Caco-2 (cell line): ENCODE measurements around the gene LMTK3. TPM values are rescaled to one million over a fixed set of nuclear protein-coding genes. Genes with fewer than 3 reads are reported as not detected.
A peak's percentile ranks its signal among the peaks of the same experiment; 100 is the strongest.

ENCODE experiments used
- BruUV-seq: library from RNA; stranded (reverse); fragments of 400-500 nt; replicated peaks from 2 replicates; lab custom pipeline; 2021; lab: Mats Ljungman, UMichigan
- CTCF ChIA-PET: fragments of 300-600 bp; sonication (Branson Sonifier 250); formaldehyde crosslinking; loops from one replicate; lab custom pipeline; 2022; ENCODE audit warnings: antibody characterized with exemption; lab: Charles Lee
- POLR2A ChIA-PET: fragments of 300-600 bp; sonication (Branson Sonifier 250); formaldehyde crosslinking; loops from one replicate; lab custom pipeline; 2022; ENCODE audit warnings: antibody characterized with exemption; lab: Charles Lee
- DNase-seq, 2 experiments: peaks; one replicate each; pipeline versions ENCODE4 v3.0.0 to v3.0.0-alpha.2; 2020 to 2022
- H3K27me3 ChIP-seq: replicated peaks from 2 replicates; pipeline ENCODE4 v1.6.0; 2011; ENCODE audit warnings: low read length; ENCODE audit not compliant: control insufficient read depth, insufficient read depth
- H3K36me3 ChIP-seq: 2 replicates; pipeline ENCODE4 v1.5.1; 2011; ENCODE audit warnings: low read length; ENCODE audit not compliant: control insufficient read depth, insufficient read depth
- H3K4me1 ChIP-seq: fragments of 250-450 bp; sonication (Bioruptor Pico); 2 replicates; pipeline ENCODE4 v1.5.1; 2020; ENCODE audit warnings: mild to moderate bottlenecking
- H3K4me3 ChIP-seq: 2 replicates; pipeline ENCODE4 v1.5.1; 2011; ENCODE audit warnings: low read depth, mild to moderate bottlenecking, control low read depth, low read length
- H3K9me3 ChIP-seq: fragments of 250-450 bp; sonication (Bioruptor Pico); 2 replicates; pipeline ENCODE4 v1.5.1; 2020; ENCODE audit warnings: mild to moderate bottlenecking, moderate library complexity
- H3K27ac Mint-ChIP-seq: one replicate; pipeline ENCODE4 v1.8.0; 2022; ENCODE audit warnings: mixed read lengths; ENCODE audit not compliant: unreplicated experiment
- H3K27me3 Mint-ChIP-seq: one replicate; pipeline ENCODE4 v1.8.0; 2022; ENCODE audit warnings: mixed read lengths; ENCODE audit not compliant: insufficient read depth, unreplicated experiment
- H3K36me3 Mint-ChIP-seq: one replicate; pipeline ENCODE4 v1.8.0; 2022; ENCODE audit warnings: mild to moderate bottlenecking, mixed read lengths; ENCODE audit not compliant: insufficient read depth, unreplicated experiment
- H3K4me1 Mint-ChIP-seq: one replicate; pipeline ENCODE4 v1.8.0; 2022; ENCODE audit warnings: low read depth, mixed read lengths; ENCODE audit not compliant: unreplicated experiment
- H3K4me3 Mint-ChIP-seq: one replicate; pipeline ENCODE4 v1.8.0; 2022; ENCODE audit warnings: mild to moderate bottlenecking, moderate library complexity, mixed read lengths; ENCODE audit not compliant: unreplicated experiment
- H3K9me3 Mint-ChIP-seq: one replicate; pipeline ENCODE4 v1.8.0; 2022; ENCODE audit warnings: mixed read lengths; ENCODE audit not compliant: unreplicated experiment
- intact Hi-C: fragments of 100-400 bp; cut with micrococcal nuclease; formaldehyde crosslinking; loops from one replicate; pipeline ENCODE4 v1.10.0; 2022; ENCODE audit not compliant: unreplicated experiment
- total RNA-seq: library from RNA; stranded (reverse); gene quantifications from 2 replicates; pipeline ENCODE4 v1.2.3, GENCODE V29; 2022
- TF ChIP-seq, protein P1 (sequence below), 2 experiments: fragments of 200-600 bp in 1 of 2; IDR thresholded peaks; 1 replicate in 1 of 2; 2 replicates in 1 of 2; pipeline versions ENCODE4 v1.5.1 to v1.8.0; 2011 to 2022; ENCODE audit warnings: antibody characterized with exemption in 1 of 2, control low read depth in 1 of 2, inconsistent platforms in 1 of 2, low read depth in 1 of 2, low read length in 1 of 2, mild to moderate bottlenecking in 1 of 2, moderate library complexity in 1 of 2; ENCODE audit not compliant: insufficient read depth in 1 of 2, severe bottlenecking in 1 of 2, unreplicated experiment in 1 of 2

The LMTK3 gene
- total RNA-seq, 1 experiment from 2014 or later = 22.6 TPM

DNA sequence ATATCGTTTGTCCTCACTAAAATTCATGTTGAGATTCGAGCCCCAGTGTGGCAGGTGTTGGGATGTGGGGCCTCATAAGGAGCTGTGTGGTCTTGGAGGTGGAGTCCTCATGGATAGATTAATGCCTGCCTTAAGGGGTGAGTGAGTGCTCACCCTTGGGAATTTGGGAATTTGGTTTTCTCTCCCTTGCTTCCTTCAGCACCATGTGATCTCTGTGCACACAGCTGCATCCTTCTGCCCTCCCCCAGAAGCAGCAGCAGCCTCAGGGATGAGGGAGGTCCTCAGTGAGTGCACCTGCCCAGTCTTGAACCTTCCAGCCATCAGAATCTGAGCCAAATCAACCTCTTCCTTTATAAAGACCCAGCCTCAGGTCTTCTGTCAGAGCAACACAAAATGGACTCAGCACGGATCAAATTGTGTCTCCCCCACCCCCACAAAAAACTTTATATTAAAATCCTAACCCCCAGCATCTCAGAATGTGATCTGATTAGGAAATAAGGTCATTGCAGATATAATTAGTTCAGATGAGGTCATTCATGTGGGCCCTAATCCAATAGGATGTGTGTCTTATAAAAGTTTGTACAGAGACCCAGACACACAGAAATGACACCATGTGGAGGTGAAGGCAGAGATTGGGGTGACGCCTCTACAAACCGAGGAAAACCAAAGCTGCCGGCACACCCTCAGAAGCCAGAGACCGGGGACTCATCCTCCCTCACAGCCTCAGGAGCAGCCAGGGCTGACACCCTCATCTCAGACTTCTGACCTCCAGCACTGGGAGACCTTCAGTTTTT lies 29.6 kb downstream of the LMTK3 start:
- Mint-ChIP-seq H3K36me3 (peaks cover 79% of the 10 kb centered on the region), H3K4me3 (no peak overlapping the region), H3K27me3 (no peaks in the 10 kb centered on the region), H3K4me1 (peaks cover 13% of the 10 kb centered on the region), H3K9me3 (no peaks in the 10 kb centered on the region), H3K27ac (peak overlapping the region; percentile 25)
- TF ChIP-seq, protein P1, sequence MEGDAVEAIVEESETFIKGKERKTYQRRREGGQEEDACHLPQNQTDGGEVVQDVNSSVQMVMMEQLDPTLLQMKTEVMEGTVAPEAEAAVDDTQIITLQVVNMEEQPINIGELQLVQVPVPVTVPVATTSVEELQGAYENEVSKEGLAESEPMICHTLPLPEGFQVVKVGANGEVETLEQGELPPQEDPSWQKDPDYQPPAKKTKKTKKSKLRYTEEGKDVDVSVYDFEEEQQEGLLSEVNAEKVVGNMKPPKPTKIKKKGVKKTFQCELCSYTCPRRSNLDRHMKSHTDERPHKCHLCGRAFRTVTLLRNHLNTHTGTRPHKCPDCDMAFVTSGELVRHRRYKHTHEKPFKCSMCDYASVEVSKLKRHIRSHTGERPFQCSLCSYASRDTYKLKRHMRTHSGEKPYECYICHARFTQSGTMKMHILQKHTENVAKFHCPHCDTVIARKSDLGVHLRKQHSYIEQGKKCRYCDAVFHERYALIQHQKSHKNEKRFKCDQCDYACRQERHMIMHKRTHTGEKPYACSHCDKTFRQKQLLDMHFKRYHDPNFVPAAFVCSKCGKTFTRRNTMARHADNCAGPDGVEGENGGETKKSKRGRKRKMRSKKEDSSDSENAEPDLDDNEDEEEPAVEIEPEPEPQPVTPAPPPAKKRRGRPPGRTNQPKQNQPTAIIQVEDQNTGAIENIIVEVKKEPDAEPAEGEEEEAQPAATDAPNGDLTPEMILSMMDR (IDR thresholded peaks at IDR 0.05; ENCODE audit: insufficient read depth in 1 of 2, low read depth in 1 of 2, low read length in 1 of 2, severe bottlenecking in 1 of 2, unreplicated experiment in 1 of 2) = no peak
- H3K4me1 ChIP-seq = no peaks in the 10 kb centered on the region
- TSS peak; percentile 31 for BruUV-seq
- no peak for DNase-seq
- H3K27me3 ChIP-seq = no peaks in the 10 kb centered on the region
- intact Hi-C loops = no loop called here
- POLR2A ChIA-PET = no interaction called here
- CTCF ChIA-PET = interaction anchor here (0.6 kb wide), 1 partner anchor 178 kb away, joined by 3 read pairs; no protein-coding TSS in a partner anchor
- no peaks in the 10 kb centered on the region for H3K36me3 ChIP-seq
- H3K9me3 ChIP-seq = no peaks in the 10 kb centered on the region
- no peak overlapping the region for H3K4me3 ChIP-seq

DNA sequence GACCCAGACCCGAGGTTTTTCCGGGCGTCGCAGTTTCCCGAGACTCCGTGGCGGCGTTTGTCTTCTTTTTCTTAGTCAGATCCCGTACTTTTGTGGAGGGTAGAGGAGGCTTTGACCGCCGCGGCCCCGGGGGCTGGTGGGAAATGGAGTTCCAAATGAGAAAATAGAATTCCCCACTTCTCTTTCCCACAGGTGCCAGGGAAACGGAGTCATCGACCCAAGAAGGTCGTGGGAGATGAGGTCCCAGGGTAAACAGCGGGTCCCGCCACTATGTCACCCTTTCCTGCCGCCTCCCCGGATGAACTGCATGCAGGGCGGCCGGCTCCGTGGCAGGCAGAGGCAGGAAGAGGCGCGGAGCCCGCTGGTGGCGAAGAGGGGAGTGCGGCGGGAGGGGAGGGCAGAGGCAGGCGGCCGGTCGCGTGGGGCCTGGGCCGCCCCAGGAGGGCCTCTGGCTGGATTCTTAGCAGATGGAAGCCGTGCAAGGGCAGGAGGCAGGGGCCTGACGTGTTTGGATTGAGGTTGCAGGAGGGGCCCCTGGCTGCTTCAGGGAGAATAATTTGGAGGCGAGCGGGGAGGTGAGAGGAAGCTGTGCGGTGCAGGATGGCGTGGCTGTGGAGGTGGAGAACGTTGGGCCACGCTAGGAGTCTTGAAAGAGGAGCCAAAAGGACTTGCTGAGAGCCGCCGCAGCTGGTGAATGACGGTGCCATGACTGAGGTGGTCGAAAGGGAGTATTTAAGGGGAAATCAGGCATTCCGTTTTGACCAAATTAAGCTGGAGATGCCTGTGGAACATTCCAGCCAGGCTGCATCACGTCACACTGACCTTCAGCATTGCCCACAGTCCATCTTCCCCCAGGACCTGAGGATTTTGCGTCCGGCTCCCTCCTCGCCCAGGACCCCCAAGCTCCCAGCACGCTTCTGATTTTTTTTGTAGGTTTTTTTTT lies 30.8 kb downstream of the LMTK3 start:
- CTCF ChIA-PET = interaction anchor here (0.6 to 0.7 kb wide), 2 partner anchors 10 to 95 kb away, joined by 3 read pairs; no protein-coding TSS in a partner anchor

More for the DNA sequence above, 30.8 kb downstream of the LMTK3 start:
- Histone ChIP-seq H3K4me1 (no peaks in the 10 kb centered on the region), H3K9me3 (no peaks in the 10 kb centered on the region), H3K27me3 (no peaks in the 10 kb centered on the region), H3K36me3 (no peaks in the 10 kb centered on the region), H3K4me3 (no peak overlapping the region)
- Mint-ChIP-seq H3K4me3 (peak overlapping the region; percentile 64), H3K9me3 (no peaks in the 10 kb centered on the region), H3K36me3 (peaks cover 77% of the 10 kb centered on the region), H3K27ac (peak overlapping the region; percentile 38), H3K27me3 (no peaks in the 10 kb centered on the region), H3K4me1 (peaks cover 6% of the 10 kb centered on the region)
- no TSS peak for BruUV-seq
- POLR2A ChIA-PET = no interaction called here
- intact Hi-C loops = no loop called here
- no peak for DNase-seq
- TF ChIP-seq, protein P1 (IDR thresholded peaks at IDR 0.05; ENCODE audit: insufficient read depth in 1 of 2, low read depth in 1 of 2, low read length in 1 of 2, severe bottlenecking in 1 of 2, unreplicated experiment in 1 of 2) = no peak
